ENCODE measurements around the gene PCYOX1L. TPM values are rescaled to one million over a fixed set of nuclear protein-coding genes. Genes with fewer than 3 reads are reported as not detected.
"Not testable (repeated sequence)": the region's sequence is repeated elsewhere in the genome, so short reads cannot be mapped to it uniquely, and the experiment has no call there.

The PCYOX1L gene
- total RNA-seq, 1 donor from 2014 or later = 6.6 TPM

GRCh38 chr5:149387081-149387631, 29.3 kb downstream of the PCYOX1L start:
- no peak for ATAC-seq

GRCh38 chr5:149387982-149388381, 30.1 kb downstream of the PCYOX1L start:
- ATAC-seq (no peak), DNase-seq (no peak)
- peak overlapping the region; percentile 67 for H3K27ac ChIP-seq
- no peak overlapping the region for H3K4me3 ChIP-seq
- intact Hi-C loops (cut with DNase I) = no loop called here
- H3K4me1 ChIP-seq = peaks cover 32% of the 10 kb centered on the region
- H3K9me3 ChIP-seq = no peaks in the 10 kb centered on the region
- no peaks in the 10 kb centered on the region for H3K36me3 ChIP-seq
- no peaks in the 10 kb centered on the region for H3K27me3 ChIP-seq
- no peak for TF ChIP-seq CTCF (IDR thresholded peaks at IDR 0.05)

More at GRCh38 chr5:149387081-149387631, 29.3 kb downstream of the PCYOX1L start:
- intact Hi-C loops (cut with DNase I) = no loop called here
- Histone ChIP-seq H3K27me3 (no peaks in the 10 kb centered on the region), H3K36me3 (no peaks in the 10 kb centered on the region), H3K27ac (peak overlapping the region; percentile 67), H3K4me1 (peaks cover 40% of the 10 kb centered on the region), H3K9me3 (no peaks in the 10 kb centered on the region), H3K4me3 (no peak overlapping the region)
- TF ChIP-seq CTCF (IDR thresholded peaks at IDR 0.05) = no peak
- peak; percentile 11 for DNase-seq

DNA sequence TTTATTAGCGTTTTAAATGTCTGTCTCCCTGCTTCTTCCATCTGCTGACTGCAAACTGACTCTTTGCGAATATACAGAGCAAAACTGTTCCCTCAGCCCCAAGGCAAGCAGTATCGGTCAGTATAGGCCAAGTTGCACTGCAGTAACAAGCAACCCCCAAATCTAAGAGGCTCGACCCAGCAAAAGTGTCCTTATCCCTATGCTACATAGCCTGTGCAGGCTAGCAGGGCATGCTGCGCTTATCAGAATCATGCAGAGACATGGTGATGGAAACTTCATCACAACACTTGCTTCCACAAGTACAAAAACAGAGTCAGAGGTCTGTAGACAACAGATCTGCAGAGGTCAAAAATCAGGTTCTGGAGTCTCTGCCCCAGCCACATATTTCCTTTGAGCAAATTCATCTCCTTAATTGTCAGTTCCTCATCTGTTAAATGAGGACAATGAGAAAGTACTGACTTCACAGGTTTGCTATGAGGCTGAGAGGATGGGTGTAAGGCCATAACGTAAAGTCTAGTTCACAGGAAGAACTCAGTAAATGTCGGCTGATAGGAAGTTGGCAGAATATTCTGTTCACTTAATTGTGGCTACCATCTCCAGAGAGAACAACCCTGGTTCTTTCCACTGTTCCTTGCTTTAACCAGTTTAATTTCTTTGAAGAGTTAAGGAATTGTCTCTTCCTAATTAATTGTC, 30.8 kb downstream of the PCYOX1L start:
- DNase-seq (peak; percentile 4), ATAC-seq (no peak)
- peak overlapping the region; percentile 67 for H3K27ac ChIP-seq
- TF ChIP-seq CTCF (IDR thresholded peaks at IDR 0.05) = no peak
- peaks cover 25% of the 10 kb centered on the region for H3K4me1 ChIP-seq
- H3K9me3 ChIP-seq = no peaks in the 10 kb centered on the region
- intact Hi-C loops (cut with DNase I) = no loop called here
- H3K4me3 ChIP-seq = no peak overlapping the region
- no peaks in the 10 kb centered on the region for H3K36me3 ChIP-seq
- no peaks in the 10 kb centered on the region for H3K27me3 ChIP-seq

- Histone ChIP-seq H3K27ac (no peak overlapping the region), H3K4me1 (peaks cover 17% of the 10 kb centered on the region), H3K9me3 (no peaks in the 10 kb centered on the region), H3K36me3 (no peaks in the 10 kb centered on the region), H3K27me3 (no peaks in the 10 kb centered on the region), H3K4me3 (no peak overlapping the region)
- no peak for DNase-seq
- no peak for ATAC-seq
- intact Hi-C loops (cut with DNase I) = no loop called here
- no peak for TF ChIP-seq CTCF (IDR thresholded peaks at IDR 0.05)
These were observed 32.0 kb downstream of the PCYOX1L start for GRCh38 chr5:149389552-149390495.

- H3K27ac ChIP-seq; H3K27me3 ChIP-seq; H3K4me3 ChIP-seq; DNase-seq; H3K36me3 ChIP-seq; ATAC-seq; intact Hi-C loops (cut with DNase I); H3K9me3 ChIP-seq: not testable (repeated sequence)
- peaks cover 17% of the 10 kb centered on the region for H3K4me1 ChIP-seq
These were observed 33.2 kb downstream of the PCYOX1L start for GRCh38 chr5:149391076-149391475.

DNA sequence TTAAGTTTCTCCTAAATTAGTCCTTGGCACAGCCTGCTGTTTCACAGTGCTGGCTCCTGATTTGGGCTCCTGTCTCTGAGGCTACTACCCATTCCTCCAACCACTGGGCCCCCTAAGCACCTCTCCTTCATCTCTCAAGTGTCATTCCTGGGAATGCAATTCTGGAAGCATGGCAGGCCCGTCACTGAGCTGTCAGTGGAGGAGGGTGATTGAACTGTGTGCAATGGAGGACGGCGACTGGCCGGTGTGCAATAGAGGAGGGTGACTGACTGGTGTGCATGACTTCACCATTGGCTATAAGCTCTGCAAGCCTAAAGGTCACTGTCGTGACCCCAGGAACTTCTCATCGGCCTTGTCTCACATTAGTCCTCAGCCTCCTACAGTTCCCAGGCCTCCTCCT, 33.7 kb downstream of the PCYOX1L start:
- Histone ChIP-seq H3K9me3 (no peaks in the 10 kb centered on the region), H3K4me1 (peaks cover 17% of the 10 kb centered on the region), H3K36me3 (no peaks in the 10 kb centered on the region), H3K27ac (no peak overlapping the region), H3K27me3 (no peaks in the 10 kb centered on the region), H3K4me3 (no peak overlapping the region)
- ATAC-seq = no peak
- intact Hi-C loops (cut with DNase I) = no loop called here
- no peak for TF ChIP-seq CTCF (IDR thresholded peaks at IDR 0.05)
- DNase-seq = no peak

Measured in upper lobe of right lung (tissue), 1 donor.